ENCODE data around the gene NEURL2.
A peak's percentile ranks its signal among the peaks of the same experiment; 100 is the strongest.

DNA sequence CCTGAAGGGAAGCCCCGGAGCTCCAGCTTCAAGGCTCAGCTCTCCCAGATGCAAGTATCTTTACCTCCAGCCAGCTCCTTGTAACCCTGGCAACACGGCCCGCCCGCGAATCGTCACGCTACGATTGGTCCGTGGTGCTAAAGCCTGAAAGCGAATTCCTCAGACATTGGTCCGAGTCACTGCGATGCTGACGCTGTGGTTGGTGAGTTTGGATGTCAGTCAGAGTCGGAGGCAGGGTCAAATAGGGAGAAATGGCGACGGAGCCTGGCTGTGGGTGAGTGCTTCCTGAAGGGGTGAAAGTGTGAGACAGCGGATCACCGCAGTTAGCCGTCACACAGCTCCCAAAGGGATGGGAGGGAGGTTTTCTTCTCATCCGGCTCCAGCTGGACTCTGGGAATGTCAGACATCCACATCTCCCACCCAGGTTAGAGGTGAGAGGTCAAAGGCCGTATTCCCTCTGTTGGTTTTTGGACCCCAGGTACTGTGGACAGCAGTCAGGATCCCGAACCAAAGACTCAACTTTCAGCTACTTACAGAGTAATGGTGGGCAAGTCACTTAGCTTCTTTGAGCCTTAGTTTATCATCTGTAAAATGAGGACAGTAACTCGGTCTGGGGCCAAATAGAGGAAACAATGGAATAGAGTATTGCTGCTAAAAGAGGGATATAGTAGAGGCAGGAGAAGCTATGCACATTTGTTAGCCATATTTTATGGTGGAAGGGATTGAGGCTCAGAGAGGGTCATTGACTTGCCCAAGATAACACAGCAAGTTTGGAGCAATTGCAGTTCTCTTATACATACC is 9.8 kb downstream of the NEURL2 start, which contains the start of gene ZSWIM1:
- TF ChIP-seq POLR2AphosphoS5 (IDR thresholded peaks at IDR 0.05) (peak; percentile 67 to 93 (median 87)), POLR2A (IDR thresholded peaks at IDR 0.05) (no peak)

All from spleen (tissue), 3 donors.